ENCODE data around the gene ARID1B. TPM values are rescaled to one million over a fixed set of nuclear protein-coding genes. Genes with fewer than 3 reads are reported as not detected.

Gene ARID1B
- total and polyA plus RNA-seq, 4 donors: 7.0 to 49.0 (median 24.2) TPM

GRCh38 chr6:157054531-157054979 is 277.4 kb downstream of the ARID1B start:
- H3K27me3 ChIP-seq (ENCODE audit: control insufficient read depth in 4 of 4, insufficient read depth in 4 of 4, low read length in 3 of 4): no peaks in the 10 kb centered on the region
- no peak overlapping the region for H3K4me3 ChIP-seq (ENCODE audit: low read depth in 1 of 3, low read length in 3 of 3)
- no peak for DNase-seq (ENCODE audit: low spot score)
- no peak overlapping the region for H3K27ac ChIP-seq (ENCODE audit: low read depth in 1 of 2, low read length in 2 of 2)
- WGBS: 95% methylated on average over 4 of the region's 4 CpGs
- H3K36me3 ChIP-seq (ENCODE audit: control insufficient read depth in 4 of 4, insufficient read depth in 3 of 4, low read depth in 1 of 4, low read length in 3 of 4): no peaks in the 10 kb centered on the region
- H3K4me1 ChIP-seq (ENCODE audit: control insufficient read depth in 4 of 4, insufficient read depth in 4 of 4, low read length in 3 of 4): peaks cover 0 to 1% (median under 1%) of the 10 kb centered on the region in 4 donors
- no peak overlapping the region for H3K9ac ChIP-seq (ENCODE audit: low read depth in 1 of 2, low read length in 2 of 2)
- TF ChIP-seq FOXA2 (IDR thresholded peaks at IDR 0.05) (no peak), SP1 (IDR thresholded peaks at IDR 0.05) (no peak), HNF4G (IDR thresholded peaks at IDR 0.05) (no peak), EGR1 (IDR thresholded peaks at IDR 0.05; ENCODE audit: low read depth in 2 of 2) (no peak), JUND (IDR thresholded peaks at IDR 0.05) (no peak), HNF4A (conservative IDR thresholded peaks at IDR 0.05) (no peak), NR2F2 (IDR thresholded peaks at IDR 0.05) (no peak), TAF1 (conservative IDR thresholded peaks at IDR 0.05) (no peak), FOXA1 (IDR thresholded peaks at IDR 0.05) (no peak), RXRA (IDR thresholded peaks at IDR 0.05) (no peak), REST (IDR thresholded peaks at IDR 0.05) (no peak), MAX (IDR thresholded peaks at IDR 0.05) (no peak), RAD21 (IDR thresholded peaks at IDR 0.05) (no peak), GABPA (IDR thresholded peaks at IDR 0.05 in 1 of 2, conservative IDR thresholded peaks at IDR 0.05 in 1 of 2) (no peak), CTCF (IDR thresholded peaks at IDR 0.05; ENCODE audit: low read depth, low read length, missing input control) (no peak)
- peaks cover 0 to 4% (median 1%) of the 10 kb centered on the region in 4 donors for H3K9me3 ChIP-seq (ENCODE audit: control insufficient read depth in 4 of 4, low read length in 3 of 4)

- Histone ChIP-seq H3K9me3 (ENCODE audit: control insufficient read depth in 4 of 4, low read length in 3 of 4) (peaks cover 0 to 4% (median 1%) of the 10 kb centered on the region in 4 donors), H3K4me1 (ENCODE audit: control insufficient read depth in 4 of 4, insufficient read depth in 4 of 4, low read length in 3 of 4) (peaks cover 0 to 3% (median under 1%) of the 10 kb centered on the region in 4 donors), H3K27ac (ENCODE audit: low read depth in 1 of 2, low read length in 2 of 2) (no peak overlapping the region), H3K4me3 (ENCODE audit: low read depth in 1 of 3, low read length in 3 of 3) (no peak overlapping the region), H3K36me3 (ENCODE audit: control insufficient read depth in 4 of 4, insufficient read depth in 3 of 4, low read depth in 1 of 4, low read length in 3 of 4) (no peaks in the 10 kb centered on the region), H3K9ac (ENCODE audit: low read depth in 1 of 2, low read length in 2 of 2) (no peak overlapping the region), H3K27me3 (ENCODE audit: control insufficient read depth in 4 of 4, insufficient read depth in 4 of 4, low read length in 3 of 4) (no peaks in the 10 kb centered on the region)
- DNase-seq (ENCODE audit: low spot score): no peak
- WGBS: over 99% methylated on average over 3 of the region's 3 CpGs
- TF ChIP-seq TAF1 (conservative IDR thresholded peaks at IDR 0.05): no peak
- no peak for TF ChIP-seq NR2F2 (IDR thresholded peaks at IDR 0.05)
- TF ChIP-seq GABPA (IDR thresholded peaks at IDR 0.05 in 1 of 2, conservative IDR thresholded peaks at IDR 0.05 in 1 of 2): no peak
- no peak for TF ChIP-seq SP1 (IDR thresholded peaks at IDR 0.05)
- no peak for TF ChIP-seq RAD21 (IDR thresholded peaks at IDR 0.05)
- TF ChIP-seq EGR1 (IDR thresholded peaks at IDR 0.05; ENCODE audit: low read depth in 2 of 2): no peak
Measured at GRCh38 chr6:157055863-157056262, 278.7 kb downstream of the ARID1B start.

Measured in liver (tissue), 9 donors.